ENCODE data around the gene GSK3A. TPM values are rescaled to one million over a fixed set of nuclear protein-coding genes. Genes with fewer than 3 reads are reported as not detected.

The GSK3A gene
- total RNA-seq, 5 donors from 2014 or later (not counting 1 experiment from before 2014, with no cell fraction given): 21.4 to 45.8 (median 38.1) TPM

DNA sequence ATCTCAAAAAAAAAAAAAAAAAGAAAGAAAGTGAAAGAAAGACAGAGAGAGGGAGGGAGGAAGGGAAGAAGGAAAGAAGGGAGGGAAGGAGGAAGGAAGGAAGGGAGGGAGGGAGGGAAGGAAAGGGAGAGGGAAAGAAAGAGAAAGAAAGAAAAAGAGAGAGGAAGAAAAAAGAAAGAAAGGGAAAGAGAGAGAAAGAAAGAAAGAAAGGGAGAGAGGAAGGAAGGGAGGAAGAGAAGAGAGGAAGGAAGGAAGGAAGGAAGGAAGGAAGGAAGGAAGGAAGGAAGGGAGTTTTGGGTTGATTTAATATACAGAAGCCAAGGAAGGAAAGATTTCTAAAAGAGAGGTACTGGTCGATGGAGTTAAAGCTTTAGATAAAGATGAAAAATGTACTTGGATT lies 53.7 kb downstream of the GSK3A start:
- H3K27me3 Mint-ChIP-seq: no peaks in the 10 kb centered on the region
- no peak for DNase-seq
- Histone ChIP-seq H3K27ac (ENCODE audit: low read length) (no peak overlapping the region), H3K4me1 (ENCODE audit: control insufficient read depth in 1 of 2, extremely low read depth in 1 of 2, insufficient read depth in 2 of 2, low read length in 2 of 2) (peaks cover 18 to 47% of the 10 kb centered on the region in 2 experiments), H3K9me3 (no peaks in the 10 kb centered on the region), H3K4me3 (ENCODE audit: control insufficient read depth in 1 of 2, extremely low read depth in 1 of 2, low read length in 1 of 2) (no peak overlapping the region), H3K36me3 (ENCODE audit: control insufficient read depth in 2 of 2, extremely low read depth in 1 of 2, insufficient read depth in 1 of 2, low read length in 1 of 2) (no peaks in the 10 kb centered on the region), H3K27me3 (replicated peaks in 1 of 2; ENCODE audit: control insufficient read depth in 2 of 2, extremely low read depth in 1 of 2, insufficient read depth in 2 of 2, low read length in 1 of 2) (no peaks in the 10 kb centered on the region)
- H3K36me3 Mint-ChIP-seq: peaks cover 6% of the 10 kb centered on the region
- CTCF ChIA-PET: interaction anchor here in 1 of 2 donors (1.2 kb wide), 1 partner anchor 128 kb away, joined by 3 read pairs; no protein-coding TSS in a partner anchor
- H3K27ac Mint-ChIP-seq: peak overlapping the region in 1 of 2 donors; percentile 24
- no peak overlapping the region for H3K4me3 Mint-ChIP-seq
- WGBS (ENCODE audit: insufficient coverage): 86% methylated on average over 1 of the region's 1 CpG
- POLR2A ChIA-PET: interaction anchor here (0.6 to 0.7 kb wide), 2 partner anchors 12 to 52 kb away, joined by 3 to 12 read pairs; no protein-coding TSS in a partner anchor
- peaks cover 0 to 4% (median 0%) of the 10 kb centered on the region in 3 donors for H3K9me3 Mint-ChIP-seq
- peaks cover 57 to 77% (median 67%) of the 10 kb centered on the region in 3 donors for H3K4me1 Mint-ChIP-seq
- no peak for ATAC-seq (replicated peaks in 1 of 4)

DNA sequence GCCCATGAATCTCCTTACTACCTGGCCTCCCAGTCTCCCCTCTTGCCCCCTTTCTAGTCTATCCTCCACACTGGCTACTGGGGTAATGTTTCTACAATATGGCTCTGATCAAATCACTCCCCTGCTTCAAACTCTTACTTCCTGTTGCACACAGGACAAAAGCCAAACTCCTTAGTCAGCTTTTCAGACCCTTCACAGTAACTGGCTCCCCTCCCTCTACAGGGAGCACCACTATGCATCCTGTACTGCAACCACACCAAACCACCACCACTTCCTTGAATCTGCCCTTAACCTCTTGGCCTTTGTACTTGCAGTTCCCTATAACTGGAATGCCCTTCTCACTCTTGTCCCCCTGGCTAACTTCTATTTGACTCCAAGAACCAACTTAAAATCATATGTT lies 57.1 kb downstream of the GSK3A start:
- peak in 8 of 35 experiments; percentile 12 to 48 (median 26) for DNase-seq
- Mint-ChIP-seq H3K27ac (peak overlapping the region; percentile 82 to 86), H3K4me1 (peaks cover 40 to 70% (median 61%) of the 10 kb centered on the region in 3 donors), H3K36me3 (no peaks in the 10 kb centered on the region), H3K9me3 (no peaks in the 10 kb centered on the region), H3K27me3 (no peaks in the 10 kb centered on the region), H3K4me3 (peak overlapping the region in 1 of 3 donors; percentile 59)
- ChIA-PET POLR2A (no interaction called here), CTCF (no interaction called here)
- Histone ChIP-seq H3K27ac (ENCODE audit: low read length) (peak overlapping the region; percentile 25), H3K27me3 (replicated peaks in 1 of 2; ENCODE audit: control insufficient read depth in 2 of 2, extremely low read depth in 1 of 2, insufficient read depth in 2 of 2, low read length in 1 of 2) (peaks cover 0 to 4% of the 10 kb centered on the region in 2 experiments), H3K4me3 (ENCODE audit: control insufficient read depth in 1 of 2, extremely low read depth in 1 of 2, low read length in 1 of 2) (no peak overlapping the region), H3K36me3 (ENCODE audit: control insufficient read depth in 2 of 2, extremely low read depth in 1 of 2, insufficient read depth in 1 of 2, low read length in 1 of 2) (no peaks in the 10 kb centered on the region), H3K4me1 (ENCODE audit: control insufficient read depth in 1 of 2, extremely low read depth in 1 of 2, insufficient read depth in 2 of 2, low read length in 2 of 2) (peaks cover 9 to 38% of the 10 kb centered on the region in 2 experiments), H3K9me3 (no peaks in the 10 kb centered on the region)
- peak; percentile 72 to 91 (median 85) for ATAC-seq (replicated peaks in 1 of 4)

DNA sequence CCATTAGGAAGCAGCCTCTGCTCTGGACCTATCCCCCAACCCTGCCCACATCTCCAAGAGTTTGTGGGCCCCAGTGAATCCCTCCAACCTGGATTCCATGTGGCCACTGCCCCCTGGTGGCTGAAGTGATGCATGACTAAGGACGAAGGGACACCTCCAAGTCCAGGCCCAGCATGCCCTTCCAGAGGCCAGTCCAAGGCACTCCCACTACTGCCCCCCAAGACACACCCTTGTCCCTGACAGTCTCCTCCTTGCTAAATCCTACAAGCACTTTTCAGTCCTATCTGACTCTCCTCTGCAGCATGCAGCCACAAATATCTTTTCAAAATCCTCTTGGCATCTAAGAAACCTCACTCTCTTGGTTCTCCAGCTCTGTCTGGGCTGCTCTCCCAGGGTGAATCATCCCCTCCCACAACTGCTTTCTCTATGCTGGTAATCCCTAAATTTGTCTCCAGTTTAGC lies 58.0 kb downstream of the GSK3A start:
- Histone ChIP-seq H3K27ac (ENCODE audit: low read length) (peak overlapping the region; percentile 25), H3K4me1 (ENCODE audit: control insufficient read depth in 1 of 2, extremely low read depth in 1 of 2, insufficient read depth in 2 of 2, low read length in 2 of 2) (peaks cover 9 to 40% of the 10 kb centered on the region in 2 experiments), H3K27me3 (replicated peaks in 1 of 2; ENCODE audit: control insufficient read depth in 2 of 2, extremely low read depth in 1 of 2, insufficient read depth in 2 of 2, low read length in 1 of 2) (peaks cover 0 to 10% of the 10 kb centered on the region in 2 experiments), H3K4me3 (ENCODE audit: control insufficient read depth in 1 of 2, extremely low read depth in 1 of 2, low read length in 1 of 2) (no peak overlapping the region), H3K9me3 (no peaks in the 10 kb centered on the region), H3K36me3 (ENCODE audit: control insufficient read depth in 2 of 2, extremely low read depth in 1 of 2, insufficient read depth in 1 of 2, low read length in 1 of 2) (no peaks in the 10 kb centered on the region)
- WGBS (ENCODE audit: insufficient coverage): 0% methylated on average over 1 of the region's 1 CpG
- H3K4me1 Mint-ChIP-seq: peaks cover 43 to 61% (median 57%) of the 10 kb centered on the region in 3 donors
- POLR2A ChIA-PET: no interaction called here
- ATAC-seq (replicated peaks in 1 of 4): peak; percentile 50 to 73 (median 64)
- peak overlapping the region; percentile 82 to 86 for H3K27ac Mint-ChIP-seq
- H3K27me3 Mint-ChIP-seq: peaks cover 0 to 5% of the 10 kb centered on the region in 2 donors
- peak overlapping the region in 1 of 3 donors; percentile 59 for H3K4me3 Mint-ChIP-seq
- peak in 34 of 35 experiments; percentile 17 to 80 (median 48) for DNase-seq
- no peaks in the 10 kb centered on the region for H3K9me3 Mint-ChIP-seq
- CTCF ChIA-PET: interaction anchor here in 1 of 2 donors (0.6 to 0.7 kb wide), 2 partner anchors 8 to 879 kb away, joined by 3 to 9 read pairs; no protein-coding TSS in a partner anchor
- no peaks in the 10 kb centered on the region for H3K36me3 Mint-ChIP-seq

Other genes with a start within 250 kb of the GSK3A start
- gene ATP1A3, start 248.4 kb downstream of the GSK3A start, total RNA-seq: 10 to 100 TPM in 1 of 5 donors, 1 to 10 TPM in 4; 4.3 to 14.4 (median 6.3) TPM
- gene GRIK5, start 172.4 kb downstream of the GSK3A start, total RNA-seq: 1 to 10 TPM in 3 of 5 donors, under 1 TPM in 2; 0.26 to 1.5 (median 1.3) TPM
- gene ZNF574, start 166.4 kb downstream of the GSK3A start, total RNA-seq: 10 to 100 TPM; 18.4 to 27.4 (median 26.6) TPM
- 10 to 100 TPM; 27.9 to 71.7 (median 59.5) TPM for gene POU2F2, start 110.2 kb downstream of the GSK3A start, total RNA-seq
- 10 to 100 TPM; 67.6 to 82.8 (median 71.0) TPM for gene DEDD2, start 24.9 kb downstream of the GSK3A start, total RNA-seq
- 10 to 100 TPM in 3 of 5 donors, 1 to 10 TPM in 2; 8.0 to 25.1 (median 23.1) TPM for gene ZNF526, start 22.3 kb downstream of the GSK3A start, total RNA-seq
- gene ERF, start 12.5 kb upstream of the GSK3A start, total RNA-seq: 10 to 100 TPM; 35.9 to 97.3 (median 44.6) TPM
- gene CIC, start 26.6 kb upstream of the GSK3A start, total RNA-seq: 100 to 1,000 TPM in 4 of 5 donors, 10 to 100 TPM in 1; 93.9 to 110 (median 104) TPM
- gene PRR19, start 59.5 kb upstream of the GSK3A start, total RNA-seq: under 1 TPM in 4 of 5 donors, not detected in 1; 0.18 to 0.35 (median 0.27) TPM
- gene PAFAH1B3, start 60.0 kb upstream of the GSK3A start, total RNA-seq: 10 to 100 TPM; 15.2 to 22.2 (median 19.1) TPM
- not detected for gene TMEM145, start 70.7 kb upstream of the GSK3A start, total RNA-seq
- gene MEGF8, start 83.0 kb upstream of the GSK3A start, total RNA-seq: 10 to 100 TPM in 2 of 5 donors, 1 to 10 TPM in 3; 5.2 to 11.4 (median 9.6) TPM
- 1 to 10 TPM in 1 of 5 donors, not detected in 4; 1.1 TPM for gene CNFN, start 147.7 kb upstream of the GSK3A start, total RNA-seq
- gene LIPE, start 184.8 kb upstream of the GSK3A start, total RNA-seq: 10 to 100 TPM; 16.2 to 44.4 (median 34.8) TPM
- gene CXCL17, start 200.3 kb upstream of the GSK3A start, total RNA-seq: not detected